Embryonic facial prominence (tissue), 1 donor: Measurements from ENCODE around the gene CCDC198.

ENCODE experiments used
- DNase-seq: peaks from one replicate; pipeline ENCODE4 v3.0.0-alpha.2; 2016; ENCODE audit errors: extremely low spot score

Gene CCDC198

GRCh38 chr14:57464008-57464730 lies 29.5 kb downstream of the CCDC198 start:
- DNase-seq: no peak

DNA sequence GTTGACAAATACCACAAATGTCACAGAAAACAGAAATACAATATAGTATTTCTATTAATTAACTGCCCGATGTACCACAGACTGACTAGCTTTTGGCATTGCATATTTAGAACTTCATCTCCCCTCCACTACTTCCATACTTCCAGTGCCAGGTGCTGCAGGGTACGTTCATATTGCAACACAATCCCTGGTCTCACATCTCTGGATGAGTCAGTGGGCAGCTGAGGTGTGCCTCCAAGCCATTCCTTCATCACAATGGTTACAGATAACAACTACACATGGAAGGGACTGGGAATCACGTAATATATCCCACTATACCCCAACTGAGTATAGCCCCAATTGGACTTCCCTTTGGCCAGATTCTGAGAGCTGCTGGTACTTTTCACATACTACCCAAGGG lies 31.1 kb downstream of the CCDC198 start:
- DNase-seq: no peak

GRCh38 chr14:57461777-57462320 lies 31.8 kb downstream of the CCDC198 start:
- no peak for DNase-seq

- DNase-seq: no peak
These were observed 57.7 kb downstream of the CCDC198 start for GRCh38 chr14:57435923-57436322.

GRCh38 chr14:57420986-57421385 lies 72.7 kb downstream of the CCDC198 start:
- DNase-seq: no peak

GRCh38 chr14:57420033-57420432 lies 73.6 kb downstream of the CCDC198 start:
- no peak for DNase-seq
